ENCODE measurements around the gene CYP4A22. TPM values are rescaled to one million over a fixed set of nuclear protein-coding genes. Genes with fewer than 3 reads are reported as not detected.

CYP4A22 gene
- total and polyA plus RNA-seq, 2 of the 4 experiments (the other 2 are of a cell fraction) = not detected

- H3K4me2 ChIP-seq (ENCODE audit: low read depth, low read length) = no peak overlapping the region
- H2AK9ac ChIP-seq (replicated peaks; ENCODE audit: low read depth, low read length, poor library complexity) = no peak overlapping the region
- H4K20me1 ChIP-seq (ENCODE audit: insufficient read depth, low read length) = no peaks in the 10 kb centered on the region
- H3K56ac ChIP-seq (ENCODE audit: extremely low read depth, insufficient read depth, low read length) = no peak overlapping the region
- no peak overlapping the region for H3K4ac ChIP-seq (ENCODE audit: low read depth, low read length)
- H2AFZ ChIP-seq (replicated peaks; ENCODE audit: low read length, poor library complexity) = peak overlapping the region; percentile 91
- no peak overlapping the region for H3K4me3 ChIP-seq (ENCODE audit: insufficient read depth, low read depth, low read length)
- TF ChIP-seq BHLHE40 (IDR thresholded peaks at IDR 0.05; ENCODE audit: low read depth, low read length) = no peak
- TF ChIP-seq RFX5 (IDR thresholded peaks at IDR 0.05; ENCODE audit: low read depth, low read length) = no peak
- no peak for TF ChIP-seq MAFK (IDR thresholded peaks at IDR 0.05; ENCODE audit: low read depth, low read length)
- no peak for TF ChIP-seq MAZ (IDR thresholded peaks at IDR 0.05; ENCODE audit: borderline replicate concordance, low read depth, low read length)
- TF ChIP-seq RAD21 (IDR thresholded peaks at IDR 0.05; ENCODE audit: low read length) = no peak
- no peak for TF ChIP-seq CTCF (conservative IDR thresholded peaks at IDR 0.05; ENCODE audit: low read depth, low read length)
- no peak for TF ChIP-seq MXI1 (IDR thresholded peaks at IDR 0.05; ENCODE audit: borderline replicate concordance, low read depth, low read length)
- no peak for TF ChIP-seq CHD1 (IDR thresholded peaks at IDR 0.05; ENCODE audit: low read depth, low read length)
- TF ChIP-seq RCOR1 (IDR thresholded peaks at IDR 0.05; ENCODE audit: insufficient replicate concordance, low read length) = no peak
- TF ChIP-seq, protein P1, sequence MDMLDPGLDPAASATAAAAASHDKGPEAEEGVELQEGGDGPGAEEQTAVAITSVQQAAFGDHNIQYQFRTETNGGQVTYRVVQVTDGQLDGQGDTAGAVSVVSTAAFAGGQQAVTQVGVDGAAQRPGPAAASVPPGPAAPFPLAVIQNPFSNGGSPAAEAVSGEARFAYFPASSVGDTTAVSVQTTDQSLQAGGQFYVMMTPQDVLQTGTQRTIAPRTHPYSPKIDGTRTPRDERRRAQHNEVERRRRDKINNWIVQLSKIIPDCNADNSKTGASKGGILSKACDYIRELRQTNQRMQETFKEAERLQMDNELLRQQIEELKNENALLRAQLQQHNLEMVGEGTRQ (IDR thresholded peaks at IDR 0.05; ENCODE audit: low read depth, low read length) = no peak
- no peak for TF ChIP-seq POLR2A (IDR thresholded peaks at IDR 0.05; ENCODE audit: low read depth, low read length)
- no peak for TF ChIP-seq ELK1 (IDR thresholded peaks at IDR 0.05; ENCODE audit: borderline replicate concordance, low read depth, low read length)
- no peak for TF ChIP-seq NFE2L2 (IDR thresholded peaks at IDR 0.05; ENCODE audit: low read depth, low read length)
- TF ChIP-seq FOS (IDR thresholded peaks at IDR 0.05; ENCODE audit: low read depth, low read length) = no peak
- TF ChIP-seq CEBPB (IDR thresholded peaks at IDR 0.05; ENCODE audit: low read depth, low read length) = no peak
- no peak for TF ChIP-seq SMC3 (IDR thresholded peaks at IDR 0.05; ENCODE audit: low read depth, low read length)
- no peaks in the 10 kb centered on the region for H3K36me3 ChIP-seq (ENCODE audit: control insufficient read depth, insufficient read depth, low read length)
- H3K18ac ChIP-seq (ENCODE audit: low read depth, low read length) = no peak overlapping the region
- no peaks in the 10 kb centered on the region; the same call in 1 of the 2 replicates for H3K27me3 ChIP-seq (ENCODE audit: control insufficient read depth, insufficient read depth, low read length)
- no peaks in the 10 kb centered on the region for H3K9me3 ChIP-seq (ENCODE audit: control insufficient read depth, insufficient read depth, low read length)
- no peak overlapping the region for H3K9ac ChIP-seq (ENCODE audit: low read depth, low read length)
- 83% methylated on average over 6 of the region's 8 CpGs; no CpG with 5 or more reads in 1 of the 2 experiments for WGBS, 2 experiments (ENCODE audit: extremely low coverage in 2 of 2, insufficient read length in 1 of 2)
- peak overlapping the region; percentile 19; the same call in 1 of the 2 replicates for H4K91ac ChIP-seq (ENCODE audit: insufficient read depth, low read depth, low read length)
- no peak overlapping the region for H2BK5ac ChIP-seq (ENCODE audit: low read depth, low read length, poor library complexity, severe bottlenecking)
- H4K8ac ChIP-seq (ENCODE audit: low read depth in 2 of 2, low read length in 2 of 2) = peak overlapping the region; percentile 86 to 91
- H2AK5ac ChIP-seq (ENCODE audit: low read depth, low read length) = no peak overlapping the region
- DNase-seq (no peak), ATAC-seq (ENCODE audit: low read depth) (no peak)
- in situ Hi-C loops (cut with MboI; ENCODE audit: low sequenced_read_pairs) (no loop called here), intact Hi-C loops (cut with micrococcal nuclease) (loop anchor here (1.0 to 10.0 kb wide), 10 partner anchors 154 to 1316 kb away; partner anchors contain the start of gene CMPK1), dilution Hi-C loops (cut with HindIII; ENCODE audit: low sequenced_read_pairs, unreplicated experiment) (no loop called here)
- no peaks in the 10 kb centered on the region for H3K4me1 ChIP-seq (ENCODE audit: control insufficient read depth, insufficient read depth, low read length)
- ChIA-PET POLR2A (ENCODE audit: unreplicated experiment) (no interaction called here), CTCF (interaction anchor here (0.6 to 1.8 kb wide), 16 partner anchors 12 to 548 kb away, joined by 3 to 14 read pairs (median 4); partner anchors contain the start of genes FOXD2 and PDZK1IP1)
- no peak overlapping the region for H2BK120ac ChIP-seq (ENCODE audit: low read depth, low read length)
- H3K9me1 ChIP-seq (ENCODE audit: insufficient read depth, low read length) = no peaks in the 10 kb centered on the region
- BruUV-seq (replicated peaks) = no TSS peak
- H2BK20ac ChIP-seq (ENCODE audit: low read depth, low read length) = no peak overlapping the region
- no peak overlapping the region for H2BK15ac ChIP-seq (ENCODE audit: low read depth, low read length)
- H3K23ac ChIP-seq (ENCODE audit: low read depth, low read length) = no peak overlapping the region
- no peak overlapping the region for H3K14ac ChIP-seq (replicated peaks; ENCODE audit: low read depth, low read length)
- H4K5ac ChIP-seq (ENCODE audit: low read depth, low read length) = peak overlapping the region; percentile 62
- H3K79me1 ChIP-seq (ENCODE audit: low read depth in 1 of 2, low read length in 2 of 2) = no peaks in the 10 kb centered on the region
- H3K27ac ChIP-seq (ENCODE audit: insufficient read depth, low read length) = no peak overlapping the region
Measured at GRCh38 chr1:47178654-47179016, 41.4 kb downstream of the CYP4A22 start.
